SIG-M5 (cell line): Measurements from ENCODE around the gene DHRS12.

Experiments used
- DNase-seq: peaks from one replicate; lab custom pipeline; 2025; lab: John Stamatoyannopoulos, UW

The DHRS12 gene

DNA sequence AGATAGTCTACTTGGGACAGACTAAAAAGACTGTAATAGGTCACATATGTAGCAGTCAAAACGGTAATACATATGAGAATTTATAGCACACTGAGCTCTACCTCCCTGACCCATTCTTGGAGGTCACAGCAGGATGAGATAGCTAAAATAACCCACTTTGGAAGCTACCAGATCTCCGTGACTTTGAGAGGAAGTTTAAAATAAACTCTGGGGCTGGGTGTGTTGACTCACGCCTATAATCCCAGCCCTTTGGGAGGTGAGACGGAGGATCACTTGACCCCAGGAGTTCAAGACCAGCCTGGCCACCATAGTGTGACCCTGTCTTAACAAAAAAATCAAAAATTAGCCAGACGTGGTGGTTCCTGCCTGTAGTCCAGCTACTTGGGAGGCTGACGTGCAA lies 45.3 kb downstream of the DHRS12 start:
- no peak for DNase-seq

GRCh38 chr13:51756651-51757050 lies 47.3 kb downstream of the DHRS12 start:
- DNase-seq = no peak

- no peak for DNase-seq
These were observed 56.2 kb downstream of the DHRS12 start for GRCh38 chr13:51747438-51748434.

- no peak for DNase-seq
These were observed 57.2 kb downstream of the DHRS12 start for GRCh38 chr13:51746802-51747201.

GRCh38 chr13:51745243-51745642 lies 58.7 kb downstream of the DHRS12 start:
- DNase-seq = no peak

DNA sequence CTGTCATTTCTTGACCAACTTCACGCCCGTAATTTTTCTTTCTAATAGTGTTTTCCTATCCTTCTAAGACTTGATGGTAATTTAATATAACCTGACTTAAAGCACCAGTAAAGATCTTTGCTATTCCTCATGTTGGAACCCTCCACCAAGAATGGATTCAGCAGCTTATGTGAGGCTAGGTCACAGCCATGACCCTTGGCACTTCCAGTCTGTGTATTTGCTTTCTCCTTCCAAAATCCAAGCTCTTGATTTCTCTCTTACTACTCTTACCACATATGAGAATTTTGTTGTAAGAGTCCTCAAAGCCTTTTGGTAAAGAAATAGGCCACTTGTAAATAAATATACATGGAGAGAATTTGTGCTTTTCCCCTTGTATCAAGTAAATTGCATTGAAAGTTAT lies 61.4 kb downstream of the DHRS12 start:
- DNase-seq = no peak

DNA sequence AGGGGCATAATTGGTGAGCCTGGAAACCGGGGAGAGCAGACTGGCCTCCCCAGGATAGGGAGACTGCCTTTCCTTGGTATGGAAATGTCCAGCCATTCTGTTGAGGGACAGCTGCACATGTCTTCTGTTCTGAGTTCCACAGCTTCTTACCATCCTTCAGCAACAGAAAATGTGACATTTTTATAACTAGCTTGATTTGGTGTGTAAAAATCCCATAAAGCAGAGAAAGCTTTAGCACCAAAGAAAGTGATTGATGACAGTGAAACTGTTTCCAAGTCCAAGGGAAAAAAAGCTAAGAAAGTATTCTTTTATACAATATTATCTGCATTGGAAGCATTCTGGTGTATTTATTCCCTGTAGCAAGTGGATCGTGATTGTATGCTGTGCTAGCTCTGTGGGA lies 61.9 kb downstream of the DHRS12 start:
- DNase-seq = no peak

DNA sequence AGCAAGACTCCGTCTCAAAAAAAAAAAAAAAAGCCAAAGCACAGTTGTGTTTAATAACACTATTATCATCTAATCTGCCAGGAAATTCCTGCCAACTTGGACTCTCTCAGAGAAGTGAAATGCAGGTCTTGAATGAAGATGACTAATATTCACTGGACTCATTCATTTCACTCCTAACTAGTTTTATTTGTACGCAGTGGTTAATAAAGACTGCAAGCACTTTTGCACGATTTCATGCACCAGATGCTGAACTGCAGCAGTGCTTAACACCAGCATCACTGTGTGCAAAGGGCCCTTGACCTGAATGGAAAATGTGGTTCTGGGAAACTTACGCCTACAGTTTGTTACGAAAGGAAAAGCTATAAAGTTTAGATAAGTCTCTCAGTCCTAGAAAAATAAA lies 63.3 kb downstream of the DHRS12 start:
- no peak for DNase-seq

- DNase-seq = no peak
These were observed 64.8 kb downstream of the DHRS12 start for GRCh38 chr13:51739027-51739764.

GRCh38 chr13:51738226-51738905 lies 65.6 kb downstream of the DHRS12 start:
- DNase-seq = no peak

DNA sequence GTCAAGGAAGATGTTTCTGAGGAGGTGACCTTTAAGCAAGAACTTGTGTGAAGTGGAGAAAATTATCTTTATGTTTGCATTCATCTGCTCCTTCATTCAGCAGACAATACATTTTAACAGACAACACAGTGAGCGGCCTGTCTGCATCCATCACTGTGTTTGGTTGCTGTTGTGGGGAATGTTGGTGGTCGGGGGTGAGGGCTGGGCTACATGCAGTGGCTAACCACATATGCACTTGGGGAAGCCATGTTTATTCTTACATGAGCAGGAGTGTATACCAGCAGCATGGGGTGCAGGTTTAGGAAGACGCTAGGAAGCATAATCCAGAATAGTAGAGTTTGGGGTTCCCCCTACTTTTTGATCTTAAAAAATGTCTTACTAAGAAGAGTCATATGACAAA lies 66.4 kb downstream of the DHRS12 start:
- no peak for DNase-seq

DNA sequence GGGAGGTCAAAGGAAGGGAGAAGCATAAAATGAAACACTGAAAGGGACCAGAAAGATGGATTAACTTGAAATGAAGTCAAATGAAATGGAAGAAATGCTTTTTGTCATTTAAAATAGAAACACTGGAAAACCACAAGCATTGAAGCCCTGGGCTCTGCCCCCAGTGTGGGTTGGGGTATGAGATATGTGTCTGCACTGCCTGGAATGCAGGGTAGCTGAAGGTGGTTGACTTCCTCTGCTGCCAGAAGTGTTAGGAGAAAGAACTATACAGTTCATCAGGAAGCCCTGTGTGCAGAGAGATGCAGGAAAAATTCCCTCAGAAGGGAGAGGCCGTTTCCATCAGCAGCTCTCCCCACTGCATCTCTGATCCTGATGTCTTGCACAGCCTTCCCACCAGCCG lies 69.2 kb downstream of the DHRS12 start:
- no peak for DNase-seq

DNA sequence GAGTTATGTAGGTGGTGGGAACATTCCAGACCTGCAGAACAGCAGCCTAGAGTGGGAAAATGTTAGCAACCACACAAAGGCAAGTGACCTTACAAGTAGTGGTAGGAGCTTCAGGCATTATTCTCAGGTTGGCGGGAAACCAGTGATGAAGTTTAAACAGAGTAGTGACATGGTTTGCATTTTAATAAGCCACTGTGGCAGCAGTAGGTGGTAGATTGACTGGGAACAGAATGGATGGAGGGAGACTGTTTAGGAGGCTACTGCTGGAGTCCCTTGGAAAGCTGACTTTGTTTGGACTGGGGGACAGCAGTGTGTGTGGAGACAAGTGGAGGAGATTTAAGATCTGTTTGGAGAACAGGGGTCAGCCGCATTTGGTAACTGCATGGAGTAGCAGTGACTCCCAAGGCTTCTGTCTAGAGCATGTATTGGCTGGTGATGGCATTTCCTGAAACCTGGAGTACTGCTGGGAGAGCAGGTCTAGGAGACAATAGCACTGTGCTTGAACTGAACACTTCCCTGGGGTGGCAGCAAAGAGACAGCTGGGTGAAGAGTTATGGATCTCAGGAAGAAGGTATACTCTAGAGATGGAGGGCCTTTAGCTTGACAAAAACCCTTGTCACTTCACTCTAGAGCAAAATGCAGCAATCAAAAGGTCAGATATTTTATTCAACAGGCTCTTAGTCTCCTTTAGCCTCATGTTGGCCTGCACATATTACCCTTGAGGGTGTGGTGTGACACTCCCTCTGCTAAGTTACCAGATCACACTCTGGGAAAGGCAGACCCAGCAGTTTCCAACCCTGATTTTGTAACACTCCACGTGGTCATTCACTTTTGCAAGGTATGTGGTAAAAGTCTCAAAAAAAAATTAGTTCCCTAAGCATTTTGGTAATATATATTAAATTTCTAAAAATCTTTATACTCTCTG lies 70.3 kb downstream of the DHRS12 start:
- DNase-seq = no peak

- DNase-seq = no peak
These were observed 72.2 kb downstream of the DHRS12 start for GRCh38 chr13:51731759-51732158.

GRCh38 chr13:51730927-51731326 lies 73.0 kb downstream of the DHRS12 start:
- DNase-seq = no peak

DNA sequence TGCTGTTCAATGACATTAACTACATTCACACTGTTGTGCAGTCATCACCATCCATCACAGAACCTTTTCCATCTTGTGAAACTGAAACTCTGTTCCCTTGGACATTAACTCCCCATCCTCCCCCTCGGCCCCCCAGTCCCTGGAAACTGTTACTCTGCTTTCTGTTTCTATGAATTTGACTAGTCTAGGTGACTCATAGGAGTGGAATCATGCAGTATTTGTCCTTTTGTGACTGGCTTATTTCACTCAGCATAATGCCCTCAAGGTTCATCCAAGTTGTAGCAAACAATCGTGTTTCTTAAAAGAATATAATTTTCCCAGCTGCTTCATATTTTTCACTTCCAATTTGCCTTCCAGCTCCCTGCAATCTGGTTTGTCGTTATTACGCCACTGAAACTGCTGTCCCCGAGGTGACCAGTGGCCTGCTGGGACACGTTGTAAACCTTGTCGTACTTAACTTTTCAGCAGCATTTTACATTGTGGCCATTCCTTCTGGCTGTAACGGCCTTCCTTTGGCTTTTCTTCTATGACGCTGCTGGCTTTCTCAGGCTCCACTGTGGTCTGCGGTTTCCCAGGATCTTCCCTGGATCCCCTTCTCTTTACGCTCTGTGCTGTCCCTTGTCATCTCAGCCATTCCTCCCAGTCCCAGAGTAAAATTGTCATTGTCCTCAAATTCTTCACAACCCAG lies 74.0 kb downstream of the DHRS12 start:
- DNase-seq = no peak

GRCh38 chr13:51728972-51729371 lies 75.0 kb downstream of the DHRS12 start:
- DNase-seq = no peak

DNA sequence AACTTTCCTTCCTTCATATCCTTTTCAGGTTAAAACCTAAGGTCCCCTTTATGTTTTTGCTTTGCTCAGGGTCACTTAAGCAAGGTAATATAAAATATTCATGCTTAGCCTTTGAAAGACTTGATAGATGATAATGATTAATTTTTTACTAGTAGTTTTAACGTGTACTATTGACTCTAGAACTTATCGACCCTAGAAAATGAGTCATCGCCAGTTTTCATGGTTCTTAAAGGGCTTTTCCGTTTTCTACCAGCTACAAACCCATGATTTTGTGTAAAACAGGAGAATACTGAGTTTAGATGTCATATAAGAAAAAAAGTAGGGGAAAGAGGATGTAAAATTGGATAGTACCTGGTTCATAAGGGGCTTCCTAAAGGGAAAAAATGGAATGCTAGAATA lies 75.7 kb downstream of the DHRS12 start:
- DNase-seq = no peak

- no peak for DNase-seq
These were observed 76.2 kb downstream of the DHRS12 start for GRCh38 chr13:51727634-51728274.

DNA sequence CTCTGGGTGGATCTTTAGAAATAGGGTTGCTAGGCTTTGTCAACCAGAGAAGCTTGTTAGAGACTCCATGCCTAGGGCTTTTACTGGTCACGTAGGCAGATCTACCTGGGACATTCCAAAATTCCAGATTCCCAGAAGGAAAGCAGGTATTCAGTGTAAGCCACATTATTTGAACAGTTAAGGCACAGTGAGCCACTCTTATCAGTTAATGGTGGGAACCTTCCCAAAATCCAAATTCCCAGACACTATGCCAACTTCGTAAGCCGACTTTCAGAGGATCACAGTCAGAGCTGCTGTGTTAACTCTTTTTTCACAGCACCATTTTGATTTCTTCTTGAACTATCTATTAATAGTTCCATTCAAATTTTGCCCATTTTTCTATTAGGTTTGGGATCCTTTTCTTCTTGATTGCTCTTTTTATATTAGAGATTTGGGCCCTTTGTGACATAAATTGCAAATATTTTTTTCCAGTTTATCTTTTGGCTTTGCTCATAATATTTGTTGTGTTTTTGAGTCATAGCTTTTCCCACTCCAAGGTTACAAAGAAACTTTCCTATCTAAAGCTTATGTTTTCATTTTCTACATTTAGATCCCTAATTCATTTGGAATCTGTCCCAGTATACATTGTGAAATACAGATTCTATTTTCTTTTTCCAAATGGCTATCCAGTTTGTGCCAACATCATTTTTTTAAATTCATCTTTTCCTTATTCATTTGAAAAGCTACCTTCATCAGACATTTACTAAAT lies 77.3 kb downstream of the DHRS12 start:
- no peak for DNase-seq
